H1 (cell line): ENCODE data around the gene EVPLL. TPM values are rescaled to one million over a fixed set of nuclear protein-coding genes. Genes with fewer than 3 reads are reported as not detected.

Experiments
- CTCF ChIA-PET: fragments of 300-600 bp; sonication (Branson Sonifier 250); formaldehyde crosslinking; loops from one replicate; lab custom pipeline; 2021; ENCODE audit not compliant: partially characterized antibody; lab: Charles Lee
- POLR2A ChIA-PET: fragments of 300-600 bp; sonication (Branson Sonifier 250); formaldehyde crosslinking; loops from one replicate; lab custom pipeline; 2021; ENCODE audit warnings: inconsistent platforms; ENCODE audit not compliant: partially characterized antibody; lab: Charles Lee
- DNase-seq, 2 experiments: peaks; one replicate each; pipeline versions ENCODE4 v3.0.0 to v3.0.0-alpha.2; 2010 to 2022; ENCODE audit warnings: low spot score in 2 of 2, low read depth in 1 of 2, mixed read lengths in 1 of 2
- FAIRE-seq: peaks from 2 replicates; lab custom pipeline; 2011; peaks lifted over from hg19 to GRCh38; lab: Jason Lieb, UNC
- H2AFZ ChIP-seq: 2 replicates; pipeline ENCODE4 v1.8.1; 2012; ENCODE audit warnings: low read length, inconsistent platforms
- H2AK5ac ChIP-seq: 2 replicates; pipeline ENCODE4 v1.6.1; 2013; ENCODE audit warnings: low read depth, low read length
- H2BK120ac ChIP-seq: replicated peaks from 2 replicates; pipeline ENCODE3; 2013; ENCODE audit warnings: low read depth, low read length, inconsistent platforms
- H2BK12ac ChIP-seq: 2 replicates; pipeline ENCODE4 v1.6.1; 2013; ENCODE audit warnings: low read depth, low read length
- H2BK15ac ChIP-seq: 2 replicates; pipeline ENCODE4 v1.6.1; 2013; ENCODE audit warnings: low read length
- H2BK20ac ChIP-seq: 2 replicates; pipeline ENCODE4 v1.6.1; 2013; ENCODE audit warnings: low read length
- H2BK5ac ChIP-seq: 2 replicates; pipeline ENCODE4 v1.6.1; 2013; ENCODE audit warnings: low read depth, low read length
- H3K14ac ChIP-seq: 2 replicates; pipeline ENCODE4 v1.6.1; 2013; ENCODE audit warnings: inconsistent platforms; ENCODE audit not compliant: insufficient read length
- H3K18ac ChIP-seq: 2 replicates; pipeline ENCODE4 v1.6.1; 2013; ENCODE audit warnings: low read length; ENCODE audit errors: extremely low read depth
- H3K23ac ChIP-seq: 2 replicates; pipeline ENCODE4 v1.6.1; 2013; ENCODE audit warnings: inconsistent platforms; ENCODE audit not compliant: insufficient read length
- H3K23me2 ChIP-seq: 2 replicates; pipeline ENCODE4 v1.6.1; 2013; ENCODE audit warnings: low read depth, low read length
- H3K27ac ChIP-seq: 2 replicates; pipeline ENCODE4 v1.6.1; 2011; ENCODE audit warnings: low read depth, low read length, inconsistent platforms
- H3K27me3 ChIP-seq, 4 experiments: replicated peaks in 1 of 4; 1 replicate in 1 of 4; 2 replicates in 3 of 4; pipeline versions ENCODE4 v1.6.1 to v1.8.1; 2011 to 2013; ENCODE audit warnings: low read length in 3 of 4, mild to moderate bottlenecking in 3 of 4, inconsistent platforms in 2 of 4, mixed read lengths in 2 of 4, moderate library complexity in 1 of 4; ENCODE audit not compliant: control insufficient read depth in 3 of 4, insufficient read depth in 3 of 4; ENCODE audit errors: extremely low read depth in 1 of 4
- H3K36me3 ChIP-seq, 4 experiments: 2 replicates each; pipeline versions ENCODE4 v1.6.1 to v1.8.1; 2011 to 2013; ENCODE audit warnings: mild to moderate bottlenecking in 4 of 4, low read length in 3 of 4, moderate library complexity in 2 of 4, control low read depth in 1 of 4, inconsistent platforms in 1 of 4; ENCODE audit not compliant: insufficient read depth in 4 of 4, control insufficient read depth in 2 of 4
- H3K4ac ChIP-seq: replicated peaks from 2 replicates; pipeline ENCODE3; 2013; ENCODE audit warnings: low read length, low read depth, mixed read lengths, inconsistent platforms; ENCODE audit not compliant: insufficient read length
- H3K4me1 ChIP-seq, 4 experiments: replicated peaks in 1 of 4; 1 replicate in 1 of 4; 2 replicates in 3 of 4; pipeline versions ENCODE4 v1.6.1 to v1.8.1; 2011 to 2013; ENCODE audit warnings: low read length in 3 of 4, inconsistent platforms in 2 of 4, mixed read lengths in 1 of 4; ENCODE audit not compliant: insufficient read depth in 4 of 4, control insufficient read depth in 3 of 4
- H3K4me2 ChIP-seq, 2 experiments: 2 replicates each; pipeline versions ENCODE4 v1.6.1 to v1.8.1; 2011 to 2013; ENCODE audit warnings: low read depth in 2 of 2, low read length in 2 of 2, control low read depth in 1 of 2, inconsistent platforms in 1 of 2, mild to moderate bottlenecking in 1 of 2; ENCODE audit not compliant: insufficient read depth in 1 of 2
- H3K4me3 ChIP-seq, 4 experiments: fragments of 200-600, 300-600 bp in 1 of 4; sonication (generic), shearing (Covaris generic), sonication (Bioruptor Twin) in 1 of 4; 2 replicates each; pipeline versions ENCODE4 v1.5.1 to v1.8.1; 2011 to 2016; ENCODE audit warnings: low read length in 4 of 4, low read depth in 3 of 4, control low read depth in 2 of 4, inconsistent platforms in 2 of 4, mild to moderate bottlenecking in 2 of 4, mixed read lengths in 1 of 4, moderate library complexity in 1 of 4; ENCODE audit not compliant: insufficient read depth in 2 of 4; ENCODE audit errors: extremely low read depth in 1 of 4
- H3K56ac ChIP-seq: replicated peaks from 2 replicates; pipeline ENCODE3; 2013; ENCODE audit warnings: low read depth, mild to moderate bottlenecking, mixed read lengths, low read length, inconsistent platforms; ENCODE audit not compliant: insufficient read length
- H3K79me1 ChIP-seq: 2 replicates; pipeline ENCODE4 v1.6.1; 2013; ENCODE audit warnings: low read depth, low read length, control low read depth
- H3K79me2 ChIP-seq, 2 experiments: 2 replicates each; pipeline versions ENCODE4 v1.6.1 to v1.8.1; 2012 to 2013; ENCODE audit warnings: low read length in 2 of 2, mild to moderate bottlenecking in 2 of 2, inconsistent platforms in 1 of 2; ENCODE audit not compliant: insufficient read depth in 2 of 2, control insufficient read depth in 1 of 2
- H3K9ac ChIP-seq, 4 experiments: replicated peaks in 1 of 4; 1 replicate in 1 of 4; 2 replicates in 3 of 4; pipeline versions ENCODE4 v1.6.1 to v1.8.1; 2011 to 2013; ENCODE audit warnings: low read depth in 3 of 4, low read length in 3 of 4, control low read depth in 2 of 4, mild to moderate bottlenecking in 2 of 4, moderate library complexity in 2 of 4, inconsistent platforms in 1 of 4; ENCODE audit errors: extremely low read depth in 1 of 4
- H3K9me3 ChIP-seq, 2 experiments: 2 replicates each; pipeline versions ENCODE4 v1.6.1 to v1.8.1; 2012 to 2013; ENCODE audit warnings: mild to moderate bottlenecking in 2 of 2, moderate library complexity in 2 of 2, control low read depth in 1 of 2, inconsistent platforms in 1 of 2, low read depth in 1 of 2, low read length in 1 of 2, mixed read lengths in 1 of 2; ENCODE audit not compliant: insufficient read depth in 2 of 2
- H4K20me1 ChIP-seq, 2 experiments: replicated peaks in 1 of 2; 2 replicates each; pipeline versions ENCODE3 to v1.8.1; 2011 to 2013; ENCODE audit warnings: inconsistent platforms in 2 of 2, low read length in 2 of 2, mild to moderate bottlenecking in 1 of 2; ENCODE audit not compliant: insufficient read depth in 2 of 2, control insufficient read depth in 1 of 2
- H4K5ac ChIP-seq: 2 replicates; pipeline ENCODE4 v1.6.1; 2013; ENCODE audit warnings: low read length, low read depth, mixed read lengths, inconsistent platforms; ENCODE audit not compliant: insufficient read length
- H4K8ac ChIP-seq: 2 replicates; pipeline ENCODE4 v1.8.0; 2013; ENCODE audit warnings: mild to moderate bottlenecking, moderate library complexity, low read length, inconsistent platforms; ENCODE audit not compliant: insufficient read depth; ENCODE audit errors: extremely low read depth
- H4K91ac ChIP-seq: replicated peaks from 2 replicates; pipeline ENCODE3; 2013; ENCODE audit warnings: low read length, mixed read lengths, inconsistent platforms; ENCODE audit not compliant: insufficient read length
- ASH2L ChIP-seq: fragments of 200-600, 300-600 bp; sonication (generic); IDR thresholded peaks from one replicate; pipeline ENCODE4 v1.7.1; 2017; ENCODE audit warnings: low read length
- ATF2 ChIP-seq: IDR thresholded peaks from 2 replicates; pipeline ENCODE4 v1.6.1; 2012; ENCODE audit warnings: low read length, inconsistent platforms
- CHD2 ChIP-seq: IDR thresholded peaks from 2 replicates; pipeline ENCODE4 v1.6.1; 2012; ENCODE audit warnings: low read length, improper control_type of control experiment
- CREB1 ChIP-seq: IDR thresholded peaks from 2 replicates; pipeline ENCODE4 v1.6.1; 2012; ENCODE audit warnings: inconsistent platforms
- CTCF ChIP-seq, 3 experiments: IDR thresholded peaks; 1 replicate in 2 of 3; 2 replicates in 1 of 3; pipeline versions ENCODE4 v1.5.1 to v1.6.1; 2011; ENCODE audit warnings: low read length in 3 of 3, mild to moderate bottlenecking in 3 of 3, inconsistent platforms in 2 of 3, low read depth in 1 of 3, moderate library complexity in 1 of 3; ENCODE audit not compliant: insufficient read depth in 1 of 3; ENCODE audit errors: control extremely low read depth in 1 of 3
- EGR1 ChIP-seq: IDR thresholded peaks from 2 replicates; pipeline ENCODE4 v1.6.1; 2011; ENCODE audit warnings: low read depth, low read length, borderline replicate concordance
- JUN ChIP-seq: IDR thresholded peaks from 2 replicates; pipeline ENCODE4 v1.6.1; 2011; ENCODE audit warnings: low read depth, mild to moderate bottlenecking, improper control_type of control experiment, low read length
- SP4 ChIP-seq: IDR thresholded peaks from 2 replicates; pipeline ENCODE4 v1.6.1; 2012; ENCODE audit warnings: low read length, inconsistent platforms
- SRF ChIP-seq: IDR thresholded peaks from 2 replicates; pipeline ENCODE4 v1.6.1; 2011; ENCODE audit warnings: mild to moderate bottlenecking, low read depth, low read length, moderate library complexity
- SUZ12 ChIP-seq: fragments of 200-600 bp; sonication (generic); IDR thresholded peaks from 2 replicates; pipeline ENCODE4 v1.6.1; 2012; ENCODE audit warnings: mild to moderate bottlenecking, inconsistent platforms, low read length, moderate library complexity, mixed read lengths
- WGBS, 2 experiments: shearing (Covaris generic) in 1 of 2; methylation state at CpG; one replicate each; pipeline versions ENCODE4 v1.1.6 to v1.1.7; 2013 to 2015; ENCODE audit warnings: low lambda C conversion rate in 2 of 2, mixed read lengths in 2 of 2, inconsistent platforms in 1 of 2, low coverage in 1 of 2, missing lambda C conversion rate in 1 of 2; ENCODE audit not compliant: insufficient replicate concordance in 2 of 2, insufficient coverage in 1 of 2, insufficient read length in 1 of 2; ENCODE audit errors: extremely low coverage in 1 of 2, missing lambda C conversion rate in 1 of 2; 5-methylcytosine and 5-hydroxymethylcytosine counted together
- polyA plus RNA-seq, 7 experiments: library from polyadenylated mRNA; depleted of rRNA in 3 of 7; stranded (reverse) in 5 of 7; unstranded in 2 of 7; fragments of >200 nt in 5 of 7; fragments of 200-250 nt in 2 of 7; gene quantifications; 1 replicate in 5 of 7; 2 replicates in 1 of 7; 4 replicates in 1 of 7; pipeline versions ENCODE4 v1.2.1 to v1.2.3, GENCODE V29; 2011 to 2013; ENCODE audit warnings: missing spikeins in 2 of 7, mixed read lengths in 2 of 7
- total RNA-seq: library from RNA; stranded (reverse); fragmentation: NEBNext Ultra II Directional; extraction: Animal tissue kit (Norgen Biotek cat#: 25700); gene quantifications from 2 replicates; pipeline ENCODE4 v1.2.1, GENCODE V29; 2021

The EVPLL gene
- total and polyA plus RNA-seq, 2 of the 8 experiments (the other 6 are each of a cell fraction or from before 2014, with no cell fraction given), result 0.06 TPM; not detected in 1

GRCh38 chr17:18370761-18371160 lies 6.8 kb upstream of the EVPLL start:
- Histone ChIP-seq H3K23ac (no peak overlapping the region), H2BK120ac (no peak overlapping the region), H3K23me2 (no peaks in the 10 kb centered on the region), H3K14ac (no peak overlapping the region), H3K36me3 (no peaks in the 10 kb centered on the region), H3K56ac (no peak overlapping the region), H3K9me3 (peaks cover 0 to 5% of the 10 kb centered on the region in 2 experiments; a peak in 1 of 4 replicates), H3K79me1 (no peaks in the 10 kb centered on the region), H4K20me1 (no peaks in the 10 kb centered on the region), H2BK5ac (no peak overlapping the region), H3K9ac (no peak overlapping the region), H3K27me3 (no peaks in the 10 kb centered on the region), H4K91ac (no peak overlapping the region), H3K18ac (no peak overlapping the region), H2BK20ac (no peak overlapping the region), H3K27ac (no peak overlapping the region), H2AFZ (no peak overlapping the region), H3K79me2 (no peaks in the 10 kb centered on the region), H2BK12ac (no peak overlapping the region), H3K4me2 (no peak overlapping the region), H2BK15ac (no peak overlapping the region), H3K4me1 (no peaks in the 10 kb centered on the region), H3K4me3 (no peak overlapping the region), H4K8ac (no peak overlapping the region), H4K5ac (no peak overlapping the region), H2AK5ac (no peak overlapping the region), H3K4ac (no peak overlapping the region)
- WGBS, 2 experiments, result no CpG with 5 or more reads among the region's 5 CpGs
- ChIA-PET POLR2A (interaction anchor here (0.7 to 1.0 kb wide), 2 partner anchors 8 to 99 kb away, joined by 3 read pairs; no protein-coding TSS in a partner anchor), CTCF (no interaction called here)
- DNase-seq, result no peak
- FAIRE-seq, result no peak
- TF ChIP-seq ATF2 (no peak), SRF (no peak), EGR1 (no peak), CTCF (IDR thresholded peaks at IDR 0.05; ENCODE audit: control extremely low read depth in 1 of 3, insufficient read depth in 1 of 3, low read depth in 1 of 3, low read length in 3 of 3) (no peak), ASH2L (no peak), SUZ12 (no peak), CHD2 (no peak), SP4 (no peak), JUN (no peak), CREB1 (no peak)
